ENCODE data around the gene CADPS2. TPM values are rescaled to one million over a fixed set of nuclear protein-coding genes. Genes with fewer than 3 reads are reported as not detected.

CADPS2 gene
- total RNA-seq, 1 experiment from 2014 or later, result 12.2 TPM

GRCh38 chr7:122901250-122901649 is 15.0 kb upstream of the CADPS2 start:
- ChIA-PET POLR2A (interaction anchor here (0.7 kb wide), 1 partner anchor 135 kb away, joined by 3 read pairs; no protein-coding TSS in a partner anchor), CTCF (no interaction called here)
- ATAC-seq (no peak), DNase-seq (ENCODE audit: low spot score) (no peak)
- Mint-ChIP-seq H3K9me3 (peaks cover 8% of the 10 kb centered on the region; the same call in 1 of the 2 replicates), H3K36me3 (no peaks in the 10 kb centered on the region), H3K27me3 (ENCODE audit: low read depth) (no peaks in the 10 kb centered on the region), H3K4me3 (no peak overlapping the region), H3K4me1 (peaks cover 8% of the 10 kb centered on the region), H3K27ac (no peak overlapping the region)
- TF ChIP-seq MXD4 (CRISPR knock-in tag; IDR thresholded peaks at IDR 0.05; ENCODE audit: borderline replicate concordance) (no peak), RELA (CRISPR knock-in tag; IDR thresholded peaks at IDR 0.05; ENCODE audit: borderline replicate concordance) (no peak), CDX4 (CRISPR knock-in tag; IDR thresholded peaks at IDR 0.05; ENCODE audit: borderline replicate concordance) (no peak), CREB1 (CRISPR knock-in tag; IDR thresholded peaks at IDR 0.05) (no peak), TCF7 (CRISPR knock-in tag; IDR thresholded peaks at IDR 0.05; ENCODE audit: low read depth) (no peak), ZNF671 (CRISPR knock-in tag; IDR thresholded peaks at IDR 0.05) (no peak), AFF4 (CRISPR knock-in tag; IDR thresholded peaks at IDR 0.05; ENCODE audit: borderline replicate concordance) (no peak), GRHL2 (CRISPR knock-in tag; IDR thresholded peaks at IDR 0.05; ENCODE audit: insufficient replicate concordance, severe bottlenecking) (no peak), ATF3 (CRISPR knock-in tag; conservative IDR thresholded peaks at IDR 0.05) (no peak), FOXJ3 (CRISPR knock-in tag; IDR thresholded peaks at IDR 0.05; ENCODE audit: borderline replicate concordance) (no peak), NR3C1 (CRISPR knock-in tag; conservative IDR thresholded peaks at IDR 0.05; ENCODE audit: low read depth) (no peak)
- TF ChIP-seq, protein P1, sequence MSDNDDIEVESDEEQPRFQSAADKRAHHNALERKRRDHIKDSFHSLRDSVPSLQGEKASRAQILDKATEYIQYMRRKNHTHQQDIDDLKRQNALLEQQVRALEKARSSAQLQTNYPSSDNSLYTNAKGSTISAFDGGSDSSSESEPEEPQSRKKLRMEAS (CRISPR knock-in tag; IDR thresholded peaks at IDR 0.05), result no peak
- TF ChIP-seq, protein P2, sequence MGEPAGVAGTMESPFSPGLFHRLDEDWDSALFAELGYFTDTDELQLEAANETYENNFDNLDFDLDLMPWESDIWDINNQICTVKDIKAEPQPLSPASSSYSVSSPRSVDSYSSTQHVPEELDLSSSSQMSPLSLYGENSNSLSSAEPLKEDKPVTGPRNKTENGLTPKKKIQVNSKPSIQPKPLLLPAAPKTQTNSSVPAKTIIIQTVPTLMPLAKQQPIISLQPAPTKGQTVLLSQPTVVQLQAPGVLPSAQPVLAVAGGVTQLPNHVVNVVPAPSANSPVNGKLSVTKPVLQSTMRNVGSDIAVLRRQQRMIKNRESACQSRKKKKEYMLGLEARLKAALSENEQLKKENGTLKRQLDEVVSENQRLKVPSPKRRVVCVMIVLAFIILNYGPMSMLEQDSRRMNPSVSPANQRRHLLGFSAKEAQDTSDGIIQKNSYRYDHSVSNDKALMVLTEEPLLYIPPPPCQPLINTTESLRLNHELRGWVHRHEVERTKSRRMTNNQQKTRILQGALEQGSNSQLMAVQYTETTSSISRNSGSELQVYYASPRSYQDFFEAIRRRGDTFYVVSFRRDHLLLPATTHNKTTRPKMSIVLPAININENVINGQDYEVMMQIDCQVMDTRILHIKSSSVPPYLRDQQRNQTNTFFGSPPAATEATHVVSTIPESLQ (CRISPR knock-in tag; IDR thresholded peaks at IDR 0.05), result no peak
- TF ChIP-seq, protein P3, sequence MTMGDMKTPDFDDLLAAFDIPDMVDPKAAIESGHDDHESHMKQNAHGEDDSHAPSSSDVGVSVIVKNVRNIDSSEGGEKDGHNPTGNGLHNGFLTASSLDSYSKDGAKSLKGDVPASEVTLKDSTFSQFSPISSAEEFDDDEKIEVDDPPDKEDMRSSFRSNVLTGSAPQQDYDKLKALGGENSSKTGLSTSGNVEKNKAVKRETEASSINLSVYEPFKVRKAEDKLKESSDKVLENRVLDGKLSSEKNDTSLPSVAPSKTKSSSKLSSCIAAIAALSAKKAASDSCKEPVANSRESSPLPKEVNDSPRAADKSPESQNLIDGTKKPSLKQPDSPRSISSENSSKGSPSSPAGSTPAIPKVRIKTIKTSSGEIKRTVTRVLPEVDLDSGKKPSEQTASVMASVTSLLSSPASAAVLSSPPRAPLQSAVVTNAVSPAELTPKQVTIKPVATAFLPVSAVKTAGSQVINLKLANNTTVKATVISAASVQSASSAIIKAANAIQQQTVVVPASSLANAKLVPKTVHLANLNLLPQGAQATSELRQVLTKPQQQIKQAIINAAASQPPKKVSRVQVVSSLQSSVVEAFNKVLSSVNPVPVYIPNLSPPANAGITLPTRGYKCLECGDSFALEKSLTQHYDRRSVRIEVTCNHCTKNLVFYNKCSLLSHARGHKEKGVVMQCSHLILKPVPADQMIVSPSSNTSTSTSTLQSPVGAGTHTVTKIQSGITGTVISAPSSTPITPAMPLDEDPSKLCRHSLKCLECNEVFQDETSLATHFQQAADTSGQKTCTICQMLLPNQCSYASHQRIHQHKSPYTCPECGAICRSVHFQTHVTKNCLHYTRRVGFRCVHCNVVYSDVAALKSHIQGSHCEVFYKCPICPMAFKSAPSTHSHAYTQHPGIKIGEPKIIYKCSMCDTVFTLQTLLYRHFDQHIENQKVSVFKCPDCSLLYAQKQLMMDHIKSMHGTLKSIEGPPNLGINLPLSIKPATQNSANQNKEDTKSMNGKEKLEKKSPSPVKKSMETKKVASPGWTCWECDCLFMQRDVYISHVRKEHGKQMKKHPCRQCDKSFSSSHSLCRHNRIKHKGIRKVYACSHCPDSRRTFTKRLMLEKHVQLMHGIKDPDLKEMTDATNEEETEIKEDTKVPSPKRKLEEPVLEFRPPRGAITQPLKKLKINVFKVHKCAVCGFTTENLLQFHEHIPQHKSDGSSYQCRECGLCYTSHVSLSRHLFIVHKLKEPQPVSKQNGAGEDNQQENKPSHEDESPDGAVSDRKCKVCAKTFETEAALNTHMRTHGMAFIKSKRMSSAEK (CRISPR knock-in tag; IDR thresholded peaks at IDR 0.05; ENCODE audit: borderline replicate concordance), result no peak
- TF ChIP-seq, protein P4, sequence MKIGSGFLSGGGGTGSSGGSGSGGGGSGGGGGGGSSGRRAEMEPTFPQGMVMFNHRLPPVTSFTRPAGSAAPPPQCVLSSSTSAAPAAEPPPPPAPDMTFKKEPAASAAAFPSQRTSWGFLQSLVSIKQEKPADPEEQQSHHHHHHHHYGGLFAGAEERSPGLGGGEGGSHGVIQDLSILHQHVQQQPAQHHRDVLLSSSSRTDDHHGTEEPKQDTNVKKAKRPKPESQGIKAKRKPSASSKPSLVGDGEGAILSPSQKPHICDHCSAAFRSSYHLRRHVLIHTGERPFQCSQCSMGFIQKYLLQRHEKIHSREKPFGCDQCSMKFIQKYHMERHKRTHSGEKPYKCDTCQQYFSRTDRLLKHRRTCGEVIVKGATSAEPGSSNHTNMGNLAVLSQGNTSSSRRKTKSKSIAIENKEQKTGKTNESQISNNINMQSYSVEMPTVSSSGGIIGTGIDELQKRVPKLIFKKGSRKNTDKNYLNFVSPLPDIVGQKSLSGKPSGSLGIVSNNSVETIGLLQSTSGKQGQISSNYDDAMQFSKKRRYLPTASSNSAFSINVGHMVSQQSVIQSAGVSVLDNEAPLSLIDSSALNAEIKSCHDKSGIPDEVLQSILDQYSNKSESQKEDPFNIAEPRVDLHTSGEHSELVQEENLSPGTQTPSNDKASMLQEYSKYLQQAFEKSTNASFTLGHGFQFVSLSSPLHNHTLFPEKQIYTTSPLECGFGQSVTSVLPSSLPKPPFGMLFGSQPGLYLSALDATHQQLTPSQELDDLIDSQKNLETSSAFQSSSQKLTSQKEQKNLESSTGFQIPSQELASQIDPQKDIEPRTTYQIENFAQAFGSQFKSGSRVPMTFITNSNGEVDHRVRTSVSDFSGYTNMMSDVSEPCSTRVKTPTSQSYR (CRISPR knock-in tag; IDR thresholded peaks at IDR 0.05), result no peak

All from WTC11 (cell line).